HepG2 (cell line): ENCODE results near the gene ACOT2. TPM values are rescaled to one million over a fixed set of nuclear protein-coding genes. Genes with fewer than 3 reads are reported as not detected.

Experiments
- ATAC-seq: fragments of 200-7000 bp; cut with Tn5 transposase; 3 replicates; pipeline ENCODE4 v1.9.1; 2020; ENCODE audit warnings: mild to moderate bottlenecking, moderate library complexity
- BruUV-seq: library from RNA; stranded (reverse); fragments of 400-500 nt; replicated peaks from 2 replicates; lab custom pipeline; 2021; lab: Mats Ljungman, UMichigan
- CTCF ChIA-PET: fragments of 300-600 bp; formaldehyde crosslinking; extraction: SDS; loops from one replicate; lab custom pipeline; 2021; ENCODE audit warnings: low total read pairs, inconsistent platforms, low intra/inter-chr PET ratio; lab: Yijun Ruan, JAX
- POLR2A ChIA-PET: fragments of 350-600 bp; sonication (Branson Sonifier 250); formaldehyde crosslinking; loops from one replicate; lab custom pipeline; 2020; ENCODE audit warnings: antibody characterized with exemption, inconsistent platforms; lab: Yijun Ruan, JAX
- DNase-seq: peaks from one replicate; pipeline ENCODE4 v3.0.0-alpha.2; 2015; ENCODE audit warnings: low spot score
- FAIRE-seq: peaks from 3 replicates; lab custom pipeline; 2011; peaks lifted over from hg19 to GRCh38; lab: Jason Lieb, UNC
- H2AFZ ChIP-seq: one replicate; pipeline ENCODE4 v1.6.1; 2011; ENCODE audit warnings: low read length, inconsistent platforms
- H3K27ac ChIP-seq: fragments of 300-600 bp; 3 replicates; pipeline ENCODE4 v1.8.0; 2011; ENCODE audit warnings: mixed run types, mild to moderate bottlenecking, mixed read lengths, low read length, inconsistent platforms; ENCODE audit not compliant: insufficient read depth; ENCODE audit errors: extremely low read length
- H3K27me3 ChIP-seq, 2 experiments: fragments of 200-600 bp in 1 of 2; 2 replicates in 1 of 2; 3 replicates in 1 of 2; pipeline versions ENCODE4 v1.6.0 to v1.8.0; 2011; ENCODE audit warnings: low read length in 2 of 2, mild to moderate bottlenecking in 2 of 2, moderate library complexity in 2 of 2, inconsistent platforms in 1 of 2; ENCODE audit not compliant: insufficient read depth in 2 of 2, control insufficient read depth in 1 of 2
- H3K36me3 ChIP-seq, 2 experiments: fragments of 200-600 bp in 1 of 2; replicated peaks in 1 of 2; 2 replicates in 1 of 2; 3 replicates in 1 of 2; pipeline versions ENCODE4 v1.5.1 to v1.8.0; 2011; ENCODE audit warnings: low read length in 2 of 2, inconsistent platforms in 1 of 2; ENCODE audit not compliant: insufficient read depth in 2 of 2, control insufficient read depth in 1 of 2
- H3K4me1 ChIP-seq: 2 replicates; pipeline ENCODE4 v1.5.1; 2012; ENCODE audit warnings: low read length, inconsistent platforms; ENCODE audit not compliant: insufficient read depth
- H3K4me2 ChIP-seq: 2 replicates; pipeline ENCODE4 v1.6.0; 2011; ENCODE audit warnings: low read depth, low read length, inconsistent platforms
- H3K4me3 ChIP-seq, 3 experiments: fragments of 200-600 bp in 1 of 3; sonication (generic), shearing (Covaris generic) in 1 of 3; replicated peaks in 1 of 3; 2 replicates each; pipeline ENCODE4 v1.5.1; 2011 to 2016; ENCODE audit warnings: low read length in 3 of 3, inconsistent platforms in 2 of 3, low read depth in 2 of 3, mild to moderate bottlenecking in 2 of 3, control low read depth in 1 of 3, mixed read lengths in 1 of 3; ENCODE audit not compliant: insufficient read depth in 1 of 3
- H3K79me2 ChIP-seq: one replicate; pipeline ENCODE4 v1.6.1; 2011; ENCODE audit warnings: low read length, inconsistent platforms; ENCODE audit not compliant: insufficient read depth
- H3K9ac ChIP-seq: 2 replicates; pipeline ENCODE4 v1.6.0; 2011; ENCODE audit warnings: mild to moderate bottlenecking, low read depth, low read length, inconsistent platforms; ENCODE audit not compliant: insufficient read depth
- H3K9me3 ChIP-seq: 2 replicates; pipeline ENCODE4 v1.5.1; 2012; ENCODE audit warnings: mild to moderate bottlenecking, low read length
- H4K20me1 ChIP-seq: 2 replicates; pipeline ENCODE4 v1.6.0; 2011; ENCODE audit warnings: inconsistent platforms, mild to moderate bottlenecking, low read length, moderate library complexity; ENCODE audit not compliant: insufficient read depth
- FOSL1 ChIP-seq: sonication (generic); formaldehyde crosslinking; IDR thresholded peaks from 2 replicates; pipeline ENCODE4 v1.9.0; 2021; ENCODE audit warnings: missing genetic modification reagents, borderline replicate concordance
- MAFF ChIP-seq: IDR thresholded peaks from 2 replicates; pipeline ENCODE4 v1.6.1; 2011; ENCODE audit warnings: low read depth, low read length, improper control_type of control experiment
- REL ChIP-seq: sonication (generic); formaldehyde crosslinking; conservative IDR thresholded peaks from 2 replicates; pipeline ENCODE4 v1.8.0; 2022; ENCODE audit warnings: mild to moderate bottlenecking, missing genetic modification reagents, moderate library complexity
- ZNF20 ChIP-seq: sonication (generic); formaldehyde crosslinking; IDR thresholded peaks from 2 replicates; pipeline ENCODE4 v1.4.0; 2020; ENCODE audit warnings: mild to moderate bottlenecking, moderate library complexity, missing genetic modification reagents
- ZNF263 ChIP-seq: sonication (generic); formaldehyde crosslinking; IDR thresholded peaks from 2 replicates; pipeline ENCODE4 v1.4.0; 2020; ENCODE audit warnings: missing genetic modification reagents
- ZNF382 ChIP-seq: sonication (generic); formaldehyde crosslinking; IDR thresholded peaks from 2 replicates; pipeline ENCODE4 v1.5.0; 2020; ENCODE audit warnings: missing genetic modification reagents, mild to moderate bottlenecking, borderline replicate concordance
- ZSCAN9 ChIP-seq: IDR thresholded peaks from 2 replicates; pipeline ENCODE4 v1.6.1; 2016; ENCODE audit warnings: borderline replicate concordance
- WGBS: methylation state at CpG from one replicate; pipeline ENCODE4 v1.1.6; 2017; ENCODE audit warnings: low lambda C conversion rate; 5-methylcytosine and 5-hydroxymethylcytosine counted together
- in situ Hi-C: cut with HindIII; loops from 2 replicates; pipeline ENCODE4 v1.10.0; 2017; ENCODE audit warnings: low pct_unique_long_range_greater_than_20kb; ENCODE audit not compliant: extremely low pct_ligation_motif_present
- intact Hi-C: fragments of 100-400 bp; cut with micrococcal nuclease; formaldehyde crosslinking; loops from one replicate; pipeline ENCODE4 v1.10.0; 2022; ENCODE audit not compliant: unreplicated experiment
- polyA plus RNA-seq, 8 experiments: library from polyadenylated mRNA; depleted of rRNA in 3 of 8; stranded (reverse) in 7 of 8; unstranded in 1 of 8; fragments of >200 nt; fragmentation: Illumina TruSeq in 4 of 8; extraction: Trizol in 4 of 8; gene quantifications; 2 replicates each; pipeline versions ENCODE4 v1.2.1 to v1.2.3, GENCODE V29; 2011 to 2016; ENCODE audit warnings: low read depth in 4 of 8, missing spikeins in 1 of 8, mixed read lengths in 1 of 8; ENCODE audit not compliant: insufficient read depth in 1 of 8
- total RNA-seq, 5 experiments: library from RNA; depleted of rRNA; stranded (reverse); fragments of >200 nt; fragmentation: Illumina TruSeq; extraction: Trizol; gene quantifications; 2 replicates each; pipeline ENCODE4 v1.2.3, GENCODE V29; 2016; ENCODE audit warnings: low read depth in 1 of 5
- TF ChIP-seq, protein P1 (sequence below): sonication (generic); formaldehyde crosslinking; IDR thresholded peaks from 2 replicates; pipeline ENCODE4 v1.8.0; 2022; ENCODE audit warnings: mild to moderate bottlenecking, missing genetic modification reagents, moderate library complexity
- TF ChIP-seq, protein P2 (sequence below): sonication (generic); formaldehyde crosslinking; IDR thresholded peaks from 2 replicates; pipeline ENCODE4 v1.8.0; 2022; ENCODE audit warnings: mild to moderate bottlenecking, missing genetic modification reagents, borderline replicate concordance
- TF ChIP-seq, protein P3 (sequence below): sonication (generic); formaldehyde crosslinking; IDR thresholded peaks from 2 replicates; pipeline ENCODE4 v1.5.0; 2020; ENCODE audit warnings: missing genetic modification reagents
- TF ChIP-seq, protein P4 (sequence below): sonication (generic); formaldehyde crosslinking; IDR thresholded peaks from 2 replicates; pipeline ENCODE4 v1.8.1; 2023; ENCODE audit warnings: mild to moderate bottlenecking, missing genetic modification reagents
- TF ChIP-seq, protein P5 (sequence below): sonication (generic); formaldehyde crosslinking; IDR thresholded peaks from 2 replicates; pipeline ENCODE4 v1.8.0; 2022; ENCODE audit warnings: mild to moderate bottlenecking, missing genetic modification reagents; ENCODE audit not compliant: insufficient replicate concordance

Gene ACOT2
- total and polyA plus RNA-seq, 2 of the 13 experiments (the other 11 are each of a cell fraction or from before 2014, with no cell fraction given) = 60.0 to 110 TPM

DNA sequence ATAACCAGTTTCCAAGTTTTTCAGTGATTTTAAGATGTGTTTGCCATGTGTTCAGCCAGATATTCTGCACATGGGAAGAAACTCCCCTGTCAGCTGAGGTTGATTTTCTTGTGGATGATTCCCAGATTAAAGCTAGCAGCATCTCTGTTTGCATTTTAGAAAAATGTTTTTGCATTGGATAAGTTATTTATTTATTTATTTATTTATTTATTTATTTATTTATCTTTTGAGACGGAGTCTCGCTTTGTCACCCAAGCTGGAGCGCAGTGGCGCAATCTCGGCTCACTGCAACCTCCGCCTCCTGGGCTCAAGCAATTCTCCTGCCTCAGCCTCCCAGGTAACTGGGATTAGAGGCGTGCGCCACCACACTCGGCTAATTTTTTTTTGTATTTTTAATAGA, 25.5 kb downstream of the ACOT2 start:
- TF ChIP-seq MAFF = no peak
- TF ChIP-seq, protein P1, sequence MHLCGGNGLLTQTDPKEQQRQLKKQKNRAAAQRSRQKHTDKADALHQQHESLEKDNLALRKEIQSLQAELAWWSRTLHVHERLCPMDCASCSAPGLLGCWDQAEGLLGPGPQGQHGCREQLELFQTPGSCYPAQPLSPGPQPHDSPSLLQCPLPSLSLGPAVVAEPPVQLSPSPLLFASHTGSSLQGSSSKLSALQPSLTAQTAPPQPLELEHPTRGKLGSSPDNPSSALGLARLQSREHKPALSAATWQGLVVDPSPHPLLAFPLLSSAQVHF (CRISPR knock-in tag) = no peak
- TF ChIP-seq, protein P2, sequence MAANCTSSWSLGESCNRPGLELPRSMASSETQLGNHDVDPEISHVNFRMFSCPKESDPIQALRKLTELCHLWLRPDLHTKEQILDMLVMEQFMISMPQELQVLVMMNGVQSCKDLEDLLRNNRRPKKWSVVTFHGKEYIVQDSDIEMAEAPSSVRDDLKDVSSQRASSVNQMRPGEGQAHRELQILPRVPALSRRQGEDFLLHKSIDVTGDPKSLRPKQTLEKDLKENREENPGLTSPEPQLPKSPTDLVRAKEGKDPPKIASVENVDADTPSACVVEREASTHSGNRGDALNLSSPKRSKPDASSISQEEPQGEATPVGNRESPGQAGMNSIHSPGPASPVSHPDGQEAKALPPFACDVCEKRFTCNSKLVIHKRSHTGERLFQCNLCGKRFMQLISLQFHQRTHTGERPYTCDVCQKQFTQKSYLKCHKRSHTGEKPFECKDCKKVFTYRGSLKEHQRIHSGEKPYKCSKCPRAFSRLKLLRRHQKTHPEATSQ (CRISPR knock-in tag) = no peak
- TF ChIP-seq, all 625 proteins: peak for 0
- H3K4me2 ChIP-seq = no peak overlapping the region
- intact Hi-C loops = no loop called here
- no peak overlapping the region for H3K9ac ChIP-seq
- H3K4me1 ChIP-seq = peaks cover 6% of the 10 kb centered on the region; the same call in 1 of the 2 replicates
- no TSS peak for BruUV-seq
- FAIRE-seq (no peak), DNase-seq (no peak), ATAC-seq (no peak)
- no peaks in the 10 kb centered on the region; a peak in 1 of 5 replicates for H3K27me3 ChIP-seq
- H2AFZ ChIP-seq = no peak overlapping the region
- no peaks in the 10 kb centered on the region for H4K20me1 ChIP-seq
- ChIA-PET POLR2A (no interaction called here), CTCF (no interaction called here)
- H3K79me2 ChIP-seq = no peaks in the 10 kb centered on the region
- in situ Hi-C loops = no loop called here
- WGBS = 76% methylated on average over 9 of the region's 9 CpGs
- no peak overlapping the region for H3K27ac ChIP-seq
- no peak overlapping the region for H3K4me3 ChIP-seq
- H3K9me3 ChIP-seq = no peaks in the 10 kb centered on the region
- H3K36me3 ChIP-seq = no peaks in the 10 kb centered on the region

DNA sequence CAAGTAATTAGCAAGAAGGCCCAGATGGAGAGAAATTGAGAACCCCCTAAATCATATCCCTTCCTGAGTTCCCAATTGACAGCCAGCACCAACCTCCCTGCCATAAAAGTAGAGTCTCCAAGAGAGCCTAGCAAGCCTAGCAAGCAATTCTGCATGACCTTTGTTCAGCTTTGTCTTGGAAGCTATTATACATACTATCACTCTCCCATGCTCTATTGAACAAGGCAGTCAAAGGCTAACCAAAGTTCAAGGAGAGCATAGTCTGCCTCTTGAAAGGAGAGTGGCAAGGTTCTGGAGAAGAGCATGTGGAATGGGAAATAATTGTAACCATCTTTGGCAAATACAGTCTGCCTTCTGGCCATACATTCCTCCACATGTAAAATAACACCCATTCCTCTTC, 30.5 kb downstream of the ACOT2 start:
- H3K79me2 ChIP-seq = no peaks in the 10 kb centered on the region
- H3K4me3 ChIP-seq = no peak overlapping the region
- H3K36me3 ChIP-seq = no peaks in the 10 kb centered on the region
- intact Hi-C loops = no loop called here
- FAIRE-seq (no peak), ATAC-seq (no peak), DNase-seq (no peak)
- no TSS peak for BruUV-seq
- no peaks in the 10 kb centered on the region for H3K9me3 ChIP-seq
- POLR2A ChIA-PET = no interaction called here
- in situ Hi-C loops = no loop called here
- no peak overlapping the region for H3K9ac ChIP-seq
- no peaks in the 10 kb centered on the region; a peak in 1 of 5 replicates for H3K27me3 ChIP-seq
- no peak overlapping the region for H3K27ac ChIP-seq
- H4K20me1 ChIP-seq = no peaks in the 10 kb centered on the region
- H3K4me1 ChIP-seq = peaks cover 22% of the 10 kb centered on the region; the same call in 1 of the 2 replicates
- H3K4me2 ChIP-seq = no peak overlapping the region
- CTCF ChIA-PET = no interaction called here
- no peak overlapping the region for H2AFZ ChIP-seq
- TF ChIP-seq ZNF263 (CRISPR knock-in tag) (no peak), FOSL1 (no peak), ZSCAN9 (CRISPR knock-in tag) (no peak), ZNF382 (no peak), REL (CRISPR knock-in tag) (no peak), ZNF20 (CRISPR knock-in tag) (no peak)
- TF ChIP-seq, protein P3, sequence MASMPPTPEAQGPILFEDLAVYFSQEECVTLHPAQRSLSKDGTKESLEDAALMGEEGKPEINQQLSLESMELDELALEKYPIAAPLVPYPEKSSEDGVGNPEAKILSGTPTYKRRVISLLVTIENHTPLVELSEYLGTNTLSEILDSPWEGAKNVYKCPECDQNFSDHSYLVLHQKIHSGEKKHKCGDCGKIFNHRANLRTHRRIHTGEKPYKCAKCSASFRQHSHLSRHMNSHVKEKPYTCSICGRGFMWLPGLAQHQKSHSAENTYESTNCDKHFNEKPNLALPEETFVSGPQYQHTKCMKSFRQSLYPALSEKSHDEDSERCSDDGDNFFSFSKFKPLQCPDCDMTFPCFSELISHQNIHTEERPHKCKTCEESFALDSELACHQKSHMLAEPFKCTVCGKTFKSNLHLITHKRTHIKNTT (CRISPR knock-in tag) = no peak
- TF ChIP-seq, protein P4, sequence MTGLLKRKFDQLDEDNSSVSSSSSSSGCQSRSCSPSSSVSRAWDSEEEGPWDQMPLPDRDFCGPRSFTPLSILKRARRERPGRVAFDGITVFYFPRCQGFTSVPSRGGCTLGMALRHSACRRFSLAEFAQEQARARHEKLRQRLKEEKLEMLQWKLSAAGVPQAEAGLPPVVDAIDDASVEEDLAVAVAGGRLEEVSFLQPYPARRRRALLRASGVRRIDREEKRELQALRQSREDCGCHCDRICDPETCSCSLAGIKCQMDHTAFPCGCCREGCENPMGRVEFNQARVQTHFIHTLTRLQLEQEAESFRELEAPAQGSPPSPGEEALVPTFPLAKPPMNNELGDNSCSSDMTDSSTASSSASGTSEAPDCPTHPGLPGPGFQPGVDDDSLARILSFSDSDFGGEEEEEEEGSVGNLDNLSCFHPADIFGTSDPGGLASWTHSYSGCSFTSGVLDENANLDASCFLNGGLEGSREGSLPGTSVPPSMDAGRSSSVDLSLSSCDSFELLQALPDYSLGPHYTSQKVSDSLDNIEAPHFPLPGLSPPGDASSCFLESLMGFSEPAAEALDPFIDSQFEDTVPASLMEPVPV = no peak
- TF ChIP-seq, protein P5, sequence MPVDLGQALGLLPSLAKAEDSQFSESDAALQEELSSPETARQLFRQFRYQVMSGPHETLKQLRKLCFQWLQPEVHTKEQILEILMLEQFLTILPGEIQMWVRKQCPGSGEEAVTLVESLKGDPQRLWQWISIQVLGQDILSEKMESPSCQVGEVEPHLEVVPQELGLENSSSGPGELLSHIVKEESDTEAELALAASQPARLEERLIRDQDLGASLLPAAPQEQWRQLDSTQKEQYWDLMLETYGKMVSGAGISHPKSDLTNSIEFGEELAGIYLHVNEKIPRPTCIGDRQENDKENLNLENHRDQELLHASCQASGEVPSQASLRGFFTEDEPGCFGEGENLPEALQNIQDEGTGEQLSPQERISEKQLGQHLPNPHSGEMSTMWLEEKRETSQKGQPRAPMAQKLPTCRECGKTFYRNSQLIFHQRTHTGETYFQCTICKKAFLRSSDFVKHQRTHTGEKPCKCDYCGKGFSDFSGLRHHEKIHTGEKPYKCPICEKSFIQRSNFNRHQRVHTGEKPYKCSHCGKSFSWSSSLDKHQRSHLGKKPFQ (CRISPR knock-in tag) = no peak
